Aorta (tissue), 5 donors: ENCODE results near the gene HOXC10. TPM values are rescaled to one million over a fixed set of nuclear protein-coding genes. Genes with fewer than 3 reads are reported as not detected.

ENCODE experiments used
- ATAC-seq: fragments of 200-7000 bp; cut with Tn5 transposase; one replicate; pipeline ENCODE4 v1.9.1; 2022; ENCODE audit warnings: moderate library complexity; ENCODE audit not compliant: low FRiP score
- DNase-seq, 2 donors: peaks; one replicate each; pipeline ENCODE4 v3.0.0-alpha.2; 2020
- H3K27ac ChIP-seq, 2 donors: one replicate each; pipeline ENCODE4 v1.5.1; 2013; ENCODE audit warnings: low read length in 2 of 2, mild to moderate bottlenecking in 2 of 2, moderate library complexity in 2 of 2, control low read depth in 1 of 2, inconsistent platforms in 1 of 2, low read depth in 1 of 2
- H3K27me3 ChIP-seq, 2 donors: one replicate each; pipeline ENCODE4 v1.6.1; 2013; ENCODE audit warnings: control low read depth in 1 of 2, low read length in 1 of 2, mild to moderate bottlenecking in 1 of 2, moderate library complexity in 1 of 2; ENCODE audit not compliant: insufficient read depth in 2 of 2, control insufficient read depth in 1 of 2
- H3K36me3 ChIP-seq, 2 donors: one replicate each; pipeline ENCODE4 v1.6.1; 2013; ENCODE audit warnings: control low read depth in 1 of 2, low read length in 1 of 2, mild to moderate bottlenecking in 1 of 2; ENCODE audit not compliant: insufficient read depth in 2 of 2, control insufficient read depth in 1 of 2
- H3K4me1 ChIP-seq, 2 donors: one replicate each; pipeline ENCODE4 v1.6.1; 2013; ENCODE audit warnings: low read length in 2 of 2, control low read depth in 1 of 2, mild to moderate bottlenecking in 1 of 2, moderate library complexity in 1 of 2; ENCODE audit not compliant: insufficient read depth in 2 of 2, control insufficient read depth in 1 of 2
- H3K4me3 ChIP-seq, 2 donors: one replicate each; pipeline ENCODE4 v1.5.1; 2013; ENCODE audit warnings: low read length in 2 of 2, control low read depth in 1 of 2, mild to moderate bottlenecking in 1 of 2
- H3K9me3 ChIP-seq: one replicate; pipeline ENCODE4 v1.6.1; 2013; ENCODE audit warnings: mild to moderate bottlenecking, low read length; ENCODE audit not compliant: control insufficient read depth
- WGBS, 2 donors: extraction: QIAGEN DNeasy Blood & Tissue Kit; methylation state at CpG; one replicate each; pipeline ENCODE4 v1.1.7; 2013; 5-methylcytosine and 5-hydroxymethylcytosine counted together
- intact Hi-C, 2 donors: fragments of 100-400 bp; cut with DNase I; formaldehyde crosslinking; loops; one replicate each; pipeline versions ENCODE4 v1.14.2 to v1.15.0; 2022
- polyA plus RNA-seq, 2 donors: library from polyadenylated mRNA; stranded (reverse); fragments of 200-250 nt; gene quantifications; one replicate each; pipeline ENCODE4 v1.2.3, GENCODE V29; 2013
- total RNA-seq, 2 donors: library from RNA; stranded (reverse); fragmentation: NEBNext Ultra II Directional; extraction: Animal tissue kit (Norgen Biotek cat#: 25700); gene quantifications; one replicate each; pipeline ENCODE4 v1.2.1, GENCODE V29; 2021
- donor health status: healthy with polysubstance abuse.
- donor health status: Bipolar disorder and iron deficiency.
- donor health status: DM: no; HTN: no; CAD: no.
- donor health status: DM: no; HTN: no; CAD: no.
- donor health status: DM: yes; HTN: yes; CAD: no.

Gene HOXC10
- total and polyA plus RNA-seq, 4 donors = 1.6 to 32.0 (median 3.6) TPM; not detected in 1

- peak; percentile 34 for ATAC-seq
- WGBS, 2 donors = 6 to 8% methylated on average over 47 to 50 of the region's 50 CpGs
- H3K4me1 ChIP-seq = no peaks in the 10 kb centered on the region
Measured at GRCh38 chr12:53985994-53986685, 1.2 kb downstream of the HOXC10 start.

GRCh38 chr12:53986686-53987483 is 1.9 kb downstream of the HOXC10 start:
- no peak overlapping the region for H3K4me3 ChIP-seq
- H3K27ac ChIP-seq = no peak overlapping the region

More at GRCh38 chr12:53985994-53986685, 1.2 kb downstream of the HOXC10 start:
- DNase-seq = peak in 1 of 2 donors; percentile 81
- Histone ChIP-seq H3K4me3 (no peak overlapping the region), H3K27me3 (peaks cover 0 to 4% of the 10 kb centered on the region in 2 donors), H3K27ac (no peak overlapping the region), H3K36me3 (no peaks in the 10 kb centered on the region), H3K9me3 (no peaks in the 10 kb centered on the region)
- intact Hi-C loops = loop anchor here in 1 of 2 donors (5.0 kb wide), 1 partner anchor 221 kb away; no protein-coding TSS in a partner anchor

GRCh38 chr12:53987787-53988230 is 2.9 kb downstream of the HOXC10 start:
- intact Hi-C loops = loop anchor here in 1 of 2 donors (5.0 kb wide), 1 partner anchor 219 kb away; no protein-coding TSS in a partner anchor
- peaks cover 0 to 6% of the 10 kb centered on the region in 2 donors for H3K27me3 ChIP-seq

More at GRCh38 chr12:53986686-53987483, 1.9 kb downstream of the HOXC10 start:
- intact Hi-C loops = loop anchor here in 1 of 2 donors (5.0 kb wide), 1 partner anchor 220 kb away; no protein-coding TSS in a partner anchor
- peaks cover 0 to 4% of the 10 kb centered on the region in 2 donors for H3K27me3 ChIP-seq
- 30 to 37% methylated on average over 21 of the region's 21 CpGs for WGBS, 2 donors
- no peaks in the 10 kb centered on the region for H3K36me3 ChIP-seq
- no peak for DNase-seq
- H3K4me1 ChIP-seq = no peaks in the 10 kb centered on the region
- H3K9me3 ChIP-seq = no peaks in the 10 kb centered on the region
- ATAC-seq = no peak

GRCh38 chr12:53988541-53989226 is 3.7 kb downstream of the HOXC10 start:
- no peak for ATAC-seq
- Histone ChIP-seq H3K36me3 (no peaks in the 10 kb centered on the region), H3K4me3 (no peak overlapping the region), H3K9me3 (no peaks in the 10 kb centered on the region), H3K27ac (no peak overlapping the region), H3K4me1 (no peaks in the 10 kb centered on the region), H3K27me3 (peaks cover 0 to 6% of the 10 kb centered on the region in 2 donors)
- no peak for DNase-seq
- intact Hi-C loops = loop anchor here in 1 of 2 donors (5.0 kb wide), 1 partner anchor 219 kb away; no protein-coding TSS in a partner anchor
- WGBS, 2 donors = 25 to 28% methylated on average over 5 of the region's 5 CpGs

More at GRCh38 chr12:53987787-53988230, 2.9 kb downstream of the HOXC10 start:
- DNase-seq (no peak), ATAC-seq (no peak)
- H3K4me3 ChIP-seq = no peak overlapping the region
- no peaks in the 10 kb centered on the region for H3K4me1 ChIP-seq
- no peak overlapping the region for H3K27ac ChIP-seq
- H3K9me3 ChIP-seq = no peaks in the 10 kb centered on the region
- WGBS, 2 donors = 52 to 57% methylated on average over 4 of the region's 4 CpGs
- no peaks in the 10 kb centered on the region for H3K36me3 ChIP-seq

- Histone ChIP-seq H3K9me3 (no peaks in the 10 kb centered on the region), H3K36me3 (no peaks in the 10 kb centered on the region), H3K4me1 (no peaks in the 10 kb centered on the region), H3K4me3 (no peak overlapping the region), H3K27ac (no peak overlapping the region), H3K27me3 (peaks cover 0 to 6% of the 10 kb centered on the region in 2 donors)
- intact Hi-C loops = loop anchor here in 1 of 2 donors (5.0 kb wide), 1 partner anchor 218 kb away; no protein-coding TSS in a partner anchor
- DNase-seq = no peak
- 11 to 16% methylated on average over 28 of the region's 28 CpGs for WGBS, 2 donors
- ATAC-seq = no peak
Measured at GRCh38 chr12:53989227-53990113, 4.5 kb downstream of the HOXC10 start.

GRCh38 chr12:53990311-53991076 is 5.5 kb downstream of the HOXC10 start:
- no peak overlapping the region for H3K27ac ChIP-seq
- no peaks in the 10 kb centered on the region for H3K4me1 ChIP-seq
- ATAC-seq = no peak
- H3K27me3 ChIP-seq = peaks cover 0 to 6% of the 10 kb centered on the region in 2 donors
- no peak overlapping the region for H3K4me3 ChIP-seq
- no peaks in the 10 kb centered on the region for H3K9me3 ChIP-seq
- intact Hi-C loops = no loop called here
- no peak for DNase-seq
- WGBS, 2 donors = 6 to 10% methylated on average over 27 of the region's 27 CpGs
- H3K36me3 ChIP-seq = no peaks in the 10 kb centered on the region

GRCh38 chr12:53991077-53991460 is 6.1 kb downstream of the HOXC10 start:
- Histone ChIP-seq H3K4me3 (no peak overlapping the region), H3K4me1 (no peaks in the 10 kb centered on the region), H3K9me3 (no peaks in the 10 kb centered on the region), H3K27ac (no peak overlapping the region), H3K36me3 (no peaks in the 10 kb centered on the region), H3K27me3 (peaks cover 0 to 6% of the 10 kb centered on the region in 2 donors)
- 2 to 3% methylated on average over 8 of the region's 8 CpGs for WGBS, 2 donors
- ATAC-seq (peak; percentile 63), DNase-seq (no peak)
- intact Hi-C loops = no loop called here
